ENCODE measurements around the gene CALD1. TPM values are rescaled to one million over a fixed set of nuclear protein-coding genes. Genes with fewer than 3 reads are reported as not detected.

Gene CALD1
- total and polyA plus RNA-seq, 2 experiments from 2014 or later, result 132 to 842 TPM

DNA sequence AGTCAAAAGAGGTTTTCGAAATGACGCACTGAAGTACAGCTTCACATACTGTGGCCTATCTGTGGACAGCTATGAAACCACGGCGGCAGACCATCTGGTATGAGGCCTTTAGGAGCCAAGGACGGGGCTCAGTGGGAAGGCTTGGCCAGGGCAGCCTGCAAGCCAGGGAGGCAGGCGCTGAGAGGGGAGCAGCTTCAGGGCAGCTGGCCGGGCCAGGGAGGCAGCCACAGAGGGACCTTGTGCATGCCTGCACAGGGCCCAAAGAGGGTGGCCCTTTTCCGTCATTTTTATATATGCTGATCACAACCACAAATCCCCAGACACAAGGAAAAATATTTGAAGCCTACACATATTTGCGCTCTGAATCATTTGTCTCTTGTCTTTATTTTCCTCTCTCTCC is 13.5 kb downstream of the CALD1 start:
- Histone ChIP-seq H3K4me2 (no peak overlapping the region), H3K4me3 (no peak overlapping the region), H3K27me3 (ENCODE audit: insufficient read depth) (no peaks in the 10 kb centered on the region), H3K27ac (ENCODE audit: low read depth) (0 out of 2 replicates have a peak overlapping the region, but pooled peaks have one; percentile 45), H3K9me2 (ENCODE audit: insufficient read depth) (0 out of 2 replicates have a peak, but pooled peaks cover 4% of the 10 kb centered on the region), H3K4me1 (ENCODE audit: insufficient read depth) (peaks cover 16% of the 10 kb centered on the region; the same call in 1 of the 2 replicates), H3F3A (replicated peaks; ENCODE audit: low read depth) (no peaks in the 10 kb centered on the region), H4K20me1 (replicated peaks; ENCODE audit: insufficient read depth) (no peaks in the 10 kb centered on the region), H3K79me2 (replicated peaks; ENCODE audit: insufficient read depth) (peaks cover 100% of the 10 kb centered on the region), H2AFZ (no peak overlapping the region), H3K36me3 (ENCODE audit: insufficient read depth) (no peaks in the 10 kb centered on the region; the same call in 1 of the 2 replicates)
- H3K9me3 Mint-ChIP-seq, result peaks cover 4% of the 10 kb centered on the region; the same call in 1 of the 3 replicates
- peaks cover 5% of the 10 kb centered on the region for H3K27me3 Mint-ChIP-seq (ENCODE audit: insufficient read depth, low read depth, poor library complexity)
- H3K4me3 Mint-ChIP-seq, result no peak overlapping the region
- DNase-seq (ENCODE audit: low spot score) (no peak), ATAC-seq (no peak)
- peaks cover 42% of the 10 kb centered on the region for H3K36me3 Mint-ChIP-seq (ENCODE audit: low read depth)
- no peak overlapping the region for H3K27ac Mint-ChIP-seq
- peaks cover 11% of the 10 kb centered on the region for H3K4me1 Mint-ChIP-seq
- TF ChIP-seq JUNB (IDR thresholded peaks at IDR 0.05; ENCODE audit: unreplicated experiment) (no peak), CREB1 (CRISPR knock-in tag; IDR thresholded peaks at IDR 0.05; ENCODE audit: low read depth) (no peak), POLR2AphosphoS5 (IDR thresholded peaks at IDR 0.05; ENCODE audit: low read depth) (no peak), ZNF114 (CRISPR knock-in tag; IDR thresholded peaks at IDR 0.05) (no peak), ZNF331 (CRISPR knock-in tag; IDR thresholded peaks at IDR 0.05; ENCODE audit: low read depth) (peak; percentile 51; the same call in 1 of the 2 replicates)

DNA sequence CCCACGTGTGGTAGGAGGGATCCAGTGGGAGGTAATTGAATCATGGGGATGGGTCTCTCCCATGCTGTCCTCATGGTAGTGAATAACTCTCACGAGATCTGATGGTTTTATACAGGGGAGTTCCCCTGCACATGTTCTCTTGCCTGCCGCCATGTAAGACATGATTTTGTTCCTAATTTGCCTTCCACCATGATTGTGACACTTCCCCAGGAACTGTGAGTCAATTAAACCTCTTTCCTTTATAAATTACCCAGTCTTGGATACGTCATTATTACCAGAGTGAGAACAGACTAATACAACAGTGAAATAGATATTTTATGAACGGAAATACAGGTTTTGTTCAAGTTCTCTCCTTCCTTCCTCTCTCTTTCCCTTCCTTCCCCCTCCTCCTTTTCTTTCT is 15.8 kb downstream of the CALD1 start:
- Histone ChIP-seq H3F3A (replicated peaks; ENCODE audit: low read depth) (no peaks in the 10 kb centered on the region), H3K4me2 (no peak overlapping the region), H3K27ac (ENCODE audit: low read depth) (peak overlapping the region; percentile 7; the same call in 1 of the 2 replicates), H4K20me1 (replicated peaks; ENCODE audit: insufficient read depth) (no peaks in the 10 kb centered on the region), H3K27me3 (ENCODE audit: insufficient read depth) (no peaks in the 10 kb centered on the region), H3K36me3 (ENCODE audit: insufficient read depth) (no peaks in the 10 kb centered on the region; the same call in 1 of the 2 replicates), H3K79me2 (replicated peaks; ENCODE audit: insufficient read depth) (peaks cover 100% of the 10 kb centered on the region), H2AFZ (no peak overlapping the region), H3K4me1 (ENCODE audit: insufficient read depth) (peaks cover 3% of the 10 kb centered on the region; the same call in 1 of the 2 replicates), H3K4me3 (no peak overlapping the region), H3K9me2 (ENCODE audit: insufficient read depth) (0 out of 2 replicates have a peak, but pooled peaks cover 4% of the 10 kb centered on the region)
- H3K27me3 Mint-ChIP-seq (ENCODE audit: insufficient read depth, low read depth, poor library complexity), result peaks cover 10% of the 10 kb centered on the region
- no peak for DNase-seq (ENCODE audit: low spot score)
- H3K4me1 Mint-ChIP-seq, result peaks cover 10% of the 10 kb centered on the region
- ATAC-seq, result no peak
- TF ChIP-seq NANOG (IDR thresholded peaks at IDR 0.05; ENCODE audit: borderline replicate concordance), result no peak
- no peak for TF ChIP-seq STAT1 (IDR thresholded peaks at IDR 0.05; ENCODE audit: unreplicated experiment)
- no peak for TF ChIP-seq ZNF114 (CRISPR knock-in tag; IDR thresholded peaks at IDR 0.05)
- TF ChIP-seq POLR2AphosphoS5 (IDR thresholded peaks at IDR 0.05; ENCODE audit: low read depth), result no peak
- H3K4me3 Mint-ChIP-seq, result no peak overlapping the region
- peaks cover 4% of the 10 kb centered on the region; the same call in 1 of the 3 replicates for H3K9me3 Mint-ChIP-seq
- H3K36me3 Mint-ChIP-seq (ENCODE audit: low read depth), result peaks cover 42% of the 10 kb centered on the region
- H3K27ac Mint-ChIP-seq, result no peak overlapping the region

GRCh38 chr7:134798155-134798554 is 18.7 kb downstream of the CALD1 start:
- Histone ChIP-seq H3K27me3 (ENCODE audit: insufficient read depth) (no peaks in the 10 kb centered on the region), H3F3A (replicated peaks; ENCODE audit: low read depth) (no peaks in the 10 kb centered on the region), H3K27ac (ENCODE audit: low read depth) (no peak overlapping the region), H3K4me3 (no peak overlapping the region), H3K9me2 (ENCODE audit: insufficient read depth) (no peaks in the 10 kb centered on the region), H4K20me1 (replicated peaks; ENCODE audit: insufficient read depth) (no peaks in the 10 kb centered on the region), H3K4me1 (ENCODE audit: insufficient read depth) (no peaks in the 10 kb centered on the region), H2AFZ (no peak overlapping the region), H3K4me2 (no peak overlapping the region), H3K36me3 (ENCODE audit: insufficient read depth) (peaks cover 5% of the 10 kb centered on the region; the same call in 1 of the 2 replicates), H3K79me2 (replicated peaks; ENCODE audit: insufficient read depth) (peaks cover 100% of the 10 kb centered on the region)
- DNase-seq (ENCODE audit: low spot score) (no peak), ATAC-seq (no peak)
- Mint-ChIP-seq H3K27me3 (ENCODE audit: insufficient read depth, low read depth, poor library complexity) (peaks cover 6% of the 10 kb centered on the region), H3K27ac (no peak overlapping the region), H3K9me3 (peaks cover 10% of the 10 kb centered on the region; the same call in 2 of the 3 replicates), H3K36me3 (ENCODE audit: low read depth) (peaks cover 35% of the 10 kb centered on the region), H3K4me3 (no peak overlapping the region), H3K4me1 (peaks cover 8% of the 10 kb centered on the region)
- no peak for TF ChIP-seq JUNB (IDR thresholded peaks at IDR 0.05; ENCODE audit: unreplicated experiment)
- no peak for TF ChIP-seq NANOG (IDR thresholded peaks at IDR 0.05; ENCODE audit: borderline replicate concordance)
- TF ChIP-seq EZH2phosphoT487 (IDR thresholded peaks at IDR 0.05; ENCODE audit: unreplicated experiment), result no peak
- TF ChIP-seq REST (IDR thresholded peaks at IDR 0.05; ENCODE audit: unreplicated experiment), result no peak
- TF ChIP-seq, protein P1, sequence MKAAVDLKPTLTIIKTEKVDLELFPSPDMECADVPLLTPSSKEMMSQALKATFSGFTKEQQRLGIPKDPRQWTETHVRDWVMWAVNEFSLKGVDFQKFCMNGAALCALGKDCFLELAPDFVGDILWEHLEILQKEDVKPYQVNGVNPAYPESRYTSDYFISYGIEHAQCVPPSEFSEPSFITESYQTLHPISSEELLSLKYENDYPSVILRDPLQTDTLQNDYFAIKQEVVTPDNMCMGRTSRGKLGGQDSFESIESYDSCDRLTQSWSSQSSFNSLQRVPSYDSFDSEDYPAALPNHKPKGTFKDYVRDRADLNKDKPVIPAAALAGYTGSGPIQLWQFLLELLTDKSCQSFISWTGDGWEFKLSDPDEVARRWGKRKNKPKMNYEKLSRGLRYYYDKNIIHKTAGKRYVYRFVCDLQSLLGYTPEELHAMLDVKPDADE (IDR thresholded peaks at IDR 0.05), result no peak
- no peak for TF ChIP-seq CREB1 (CRISPR knock-in tag; IDR thresholded peaks at IDR 0.05; ENCODE audit: low read depth)
- TF ChIP-seq STAT1 (IDR thresholded peaks at IDR 0.05; ENCODE audit: unreplicated experiment), result no peak
- no peak for TF ChIP-seq ZNF331 (CRISPR knock-in tag; IDR thresholded peaks at IDR 0.05; ENCODE audit: low read depth)
- TF ChIP-seq EZH2 (IDR thresholded peaks at IDR 0.05; ENCODE audit: low read depth, unreplicated experiment), result no peak
- TF ChIP-seq POLR2AphosphoS5 (IDR thresholded peaks at IDR 0.05; ENCODE audit: low read depth), result no peak
- no peak for TF ChIP-seq ZNF114 (CRISPR knock-in tag; IDR thresholded peaks at IDR 0.05)

Measured in GM23338 (cell line).